Lower leg skin (tissue), 4 donors: Measurements from ENCODE around the gene KAZN. TPM values are rescaled to one million over a fixed set of nuclear protein-coding genes. Genes with fewer than 3 reads are reported as not detected.

Source experiments
- DNase-seq, 2 donors: peaks; one replicate each; pipeline ENCODE4 v3.0.0-alpha.2; 2019; ENCODE audit warnings: low spot score in 2 of 2
- H3K4me3 ChIP-seq: fragments of 200-600 bp; sonication (generic); 2 replicates; pipeline ENCODE4 v1.5.1; 2017; ENCODE audit warnings: mild to moderate bottlenecking, low read depth; ENCODE audit not compliant: poor library complexity, severe bottlenecking
- POLR2A ChIP-seq, 2 donors: fragments of 450-650 bp; IDR thresholded peaks; one replicate each; pipeline ENCODE4 v1.6.1; 2016 to 2017; ENCODE audit warnings: antibody characterized with exemption in 2 of 2, mild to moderate bottlenecking in 1 of 2, moderate library complexity in 1 of 2
- WGBS, 2 donors: methylation state at CpG; one replicate each; pipeline ENCODE4 v1.1.5; 2018; 5-methylcytosine and 5-hydroxymethylcytosine counted together
- intact Hi-C: fragments of 100-400 bp; cut with DNase I; formaldehyde crosslinking; loops from one replicate; pipeline ENCODE4 v1.15.0; 2023; ENCODE audit warnings: low total_unique reads
- total RNA-seq, 4 donors: library from RNA; depleted of rRNA; stranded (reverse); fragments of >200 nt; gene quantifications; one replicate each; pipeline ENCODE4 v1.1.0, GENCODE V29; 2016
- TF ChIP-seq, protein P1 (sequence below), 3 donors: fragments of 450-650 bp; IDR thresholded peaks; one replicate each; pipeline ENCODE4 v1.5.1; 2016; ENCODE audit warnings: antibody characterized with exemption in 3 of 3, mild to moderate bottlenecking in 3 of 3, moderate library complexity in 2 of 3

KAZN gene
- total RNA-seq, 4 donors from 2014 or later = 21.4 to 36.0 (median 28.4) TPM

DNA sequence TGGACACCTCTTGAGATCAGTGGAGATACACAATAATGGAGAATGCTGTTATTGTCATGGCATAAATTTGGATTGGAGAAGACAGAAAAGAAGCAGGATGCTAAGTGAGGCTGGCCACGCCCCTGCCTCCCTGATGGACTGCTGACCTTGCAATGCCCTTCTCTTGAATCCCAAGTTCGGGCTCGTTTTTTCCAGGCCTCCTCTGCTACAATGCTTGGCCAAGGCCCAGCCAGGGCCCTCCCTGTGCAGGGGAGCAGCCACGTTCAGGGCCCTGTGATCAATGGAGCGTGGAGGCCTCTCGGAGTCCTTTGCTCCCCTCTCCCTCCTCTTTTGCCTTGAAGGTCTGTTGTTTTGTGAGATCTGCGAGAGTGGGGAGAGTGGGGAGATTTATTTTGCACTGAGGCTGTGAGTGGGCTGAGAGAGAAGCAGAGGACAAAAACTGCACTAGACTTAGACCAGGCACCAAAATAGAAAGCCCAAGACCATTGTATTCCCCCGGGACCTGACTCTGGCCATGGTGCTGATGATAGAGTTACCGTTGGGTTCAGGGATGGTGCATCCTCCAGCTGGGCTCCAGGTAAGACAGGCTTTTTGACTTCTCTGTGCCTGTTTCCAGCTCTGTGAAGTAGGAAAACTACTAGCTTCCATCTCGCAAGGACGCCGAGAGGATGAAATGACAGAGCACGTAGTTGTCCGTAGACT is 268.6 kb downstream of the KAZN start:
- intact Hi-C loops = no loop called here
- WGBS, 2 donors = 79 to 81% methylated on average over 14 of the region's 14 CpGs
- no peak for DNase-seq
- no peak for TF ChIP-seq POLR2A (IDR thresholded peaks at IDR 0.05)
- TF ChIP-seq, protein P1, sequence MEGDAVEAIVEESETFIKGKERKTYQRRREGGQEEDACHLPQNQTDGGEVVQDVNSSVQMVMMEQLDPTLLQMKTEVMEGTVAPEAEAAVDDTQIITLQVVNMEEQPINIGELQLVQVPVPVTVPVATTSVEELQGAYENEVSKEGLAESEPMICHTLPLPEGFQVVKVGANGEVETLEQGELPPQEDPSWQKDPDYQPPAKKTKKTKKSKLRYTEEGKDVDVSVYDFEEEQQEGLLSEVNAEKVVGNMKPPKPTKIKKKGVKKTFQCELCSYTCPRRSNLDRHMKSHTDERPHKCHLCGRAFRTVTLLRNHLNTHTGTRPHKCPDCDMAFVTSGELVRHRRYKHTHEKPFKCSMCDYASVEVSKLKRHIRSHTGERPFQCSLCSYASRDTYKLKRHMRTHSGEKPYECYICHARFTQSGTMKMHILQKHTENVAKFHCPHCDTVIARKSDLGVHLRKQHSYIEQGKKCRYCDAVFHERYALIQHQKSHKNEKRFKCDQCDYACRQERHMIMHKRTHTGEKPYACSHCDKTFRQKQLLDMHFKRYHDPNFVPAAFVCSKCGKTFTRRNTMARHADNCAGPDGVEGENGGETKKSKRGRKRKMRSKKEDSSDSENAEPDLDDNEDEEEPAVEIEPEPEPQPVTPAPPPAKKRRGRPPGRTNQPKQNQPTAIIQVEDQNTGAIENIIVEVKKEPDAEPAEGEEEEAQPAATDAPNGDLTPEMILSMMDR (IDR thresholded peaks at IDR 0.05) = no peak
- no peak overlapping the region for H3K4me3 ChIP-seq

DNA sequence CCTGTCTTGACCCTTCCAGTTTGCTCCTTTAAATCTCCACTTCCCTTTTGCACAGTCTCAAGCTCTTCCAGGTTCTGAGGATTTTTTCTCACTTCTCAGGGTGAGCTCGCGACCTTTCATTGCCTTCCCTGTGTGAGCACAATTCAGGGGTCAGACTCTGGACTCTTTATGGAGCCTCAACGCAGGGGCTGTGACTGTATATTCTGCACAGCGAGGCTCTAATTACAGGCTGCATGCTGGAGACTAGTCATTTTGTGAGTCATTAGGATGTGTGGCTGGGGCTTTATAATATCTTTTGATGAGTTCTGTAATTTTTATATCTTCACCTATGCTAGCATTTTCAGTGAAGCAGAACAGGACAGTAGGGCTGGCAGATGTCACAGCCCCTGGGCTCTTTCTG is 270.7 kb downstream of the KAZN start:
- DNase-seq = no peak
- intact Hi-C loops = no loop called here
- 80 to 85% methylated on average over 4 of the region's 4 CpGs for WGBS, 2 donors
- TF ChIP-seq POLR2A (IDR thresholded peaks at IDR 0.05) = no peak
- no peak overlapping the region for H3K4me3 ChIP-seq

DNA sequence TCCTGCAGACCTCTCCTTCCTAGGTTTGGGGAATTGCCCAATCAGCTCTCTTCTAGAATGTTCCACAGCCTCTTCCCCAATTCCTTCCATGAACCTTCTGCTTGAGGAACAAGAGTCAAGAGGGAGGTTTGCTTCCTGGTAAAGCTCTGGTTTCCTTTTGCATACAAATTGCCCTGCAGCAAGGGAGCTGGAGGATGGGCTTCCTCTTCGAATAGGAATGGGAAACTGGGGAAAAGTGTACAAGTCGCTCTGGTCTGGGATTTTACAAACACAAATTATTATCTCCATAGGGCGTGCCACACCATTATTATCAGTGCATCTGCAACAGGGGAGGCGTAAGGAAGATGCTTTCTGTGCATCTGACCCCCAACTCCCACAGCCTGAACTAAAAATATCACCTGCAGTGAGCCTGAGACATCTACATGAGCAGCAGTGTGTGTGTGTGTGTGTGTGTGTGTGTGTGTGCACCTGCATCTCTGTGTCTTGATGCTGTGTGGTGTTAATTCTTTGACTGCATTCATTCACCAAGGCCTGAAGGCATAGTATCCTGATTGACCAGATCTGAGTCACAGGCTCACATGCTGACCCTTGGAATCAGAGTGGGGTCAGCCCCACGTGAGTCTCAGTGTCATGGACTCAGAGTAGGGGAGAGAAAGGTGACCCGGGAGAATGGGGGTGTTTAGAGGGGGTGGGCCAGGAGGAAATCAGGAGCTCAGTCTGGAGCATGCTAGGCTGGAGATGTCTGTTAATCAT is 272.9 kb downstream of the KAZN start:
- TF ChIP-seq, protein P1 (IDR thresholded peaks at IDR 0.05) = no peak
- no peak for TF ChIP-seq POLR2A (IDR thresholded peaks at IDR 0.05)
- DNase-seq = no peak
- WGBS, 2 donors = 66 to 76% methylated on average over 6 of the region's 6 CpGs

DNA sequence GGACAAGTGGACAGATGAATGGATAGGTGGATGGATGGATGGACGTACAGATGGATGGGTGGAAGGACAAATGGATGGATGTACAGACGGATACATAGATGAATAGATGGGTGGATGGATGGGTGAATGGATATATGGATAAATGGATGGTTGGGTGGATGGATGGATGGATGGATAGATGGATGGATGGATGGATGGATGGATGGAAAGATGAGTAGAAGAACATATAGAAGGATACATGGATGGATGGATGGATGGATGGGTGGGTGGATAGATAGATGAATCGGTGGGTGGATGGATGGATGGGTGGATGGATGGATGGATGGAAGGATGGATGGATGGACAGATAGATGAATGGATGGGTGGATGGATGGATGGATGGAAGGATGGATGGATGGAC is 274.3 kb downstream of the KAZN start:
- no peak for TF ChIP-seq POLR2A (IDR thresholded peaks at IDR 0.05)
- TF ChIP-seq, protein P1 (IDR thresholded peaks at IDR 0.05) = no peak
- 95 to 96% methylated on average over 3 of the region's 3 CpGs for WGBS, 2 donors
- DNase-seq = no peak
- no peak overlapping the region for H3K4me3 ChIP-seq
- intact Hi-C loops = no loop called here

More for the DNA sequence above, 272.9 kb downstream of the KAZN start:
- H3K4me3 ChIP-seq = no peak overlapping the region
- intact Hi-C loops = no loop called here

DNA sequence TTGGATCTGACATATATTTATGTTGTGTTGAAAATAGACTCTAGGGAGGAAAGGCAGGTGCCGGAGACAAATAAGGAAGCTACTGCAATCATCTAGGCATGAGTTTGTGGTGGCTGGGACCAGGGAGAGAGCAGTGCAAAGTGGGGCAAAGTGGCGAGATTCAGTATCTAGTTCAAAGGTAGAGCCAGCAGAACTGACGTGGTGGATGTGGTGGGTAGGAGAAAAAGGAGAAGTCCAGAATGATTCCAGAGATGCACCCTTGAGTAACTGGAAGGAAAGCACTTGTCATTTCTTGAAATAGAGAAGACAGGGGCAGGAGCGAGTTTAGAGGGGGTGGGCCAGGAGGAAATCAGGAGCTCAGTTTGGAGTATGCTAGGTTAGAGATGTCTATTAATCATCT is 275.2 kb downstream of the KAZN start:
- DNase-seq = no peak
- intact Hi-C loops = no loop called here
- WGBS, 2 donors = 80 to 85% methylated on average over 4 of the region's 4 CpGs
- no peak overlapping the region for H3K4me3 ChIP-seq
- no peak for TF ChIP-seq POLR2A (IDR thresholded peaks at IDR 0.05)
- TF ChIP-seq, protein P1 (IDR thresholded peaks at IDR 0.05) = no peak
